H9 (cell line): ENCODE data around the gene OR4C46. TPM values are rescaled to one million over a fixed set of nuclear protein-coding genes. Genes with fewer than 3 reads are reported as not detected.

Experiments
- DNase-seq: peaks from one replicate; pipeline ENCODE4 v3.0.0-alpha.2; 2017
- H2AFZ ChIP-seq: one replicate; pipeline ENCODE4 v1.6.1; 2013; ENCODE audit warnings: mild to moderate bottlenecking, low read length, control low read depth, moderate library complexity
- H2AK5ac ChIP-seq: 2 replicates; pipeline ENCODE4 v1.6.1; 2013; ENCODE audit warnings: low read length, control low read depth, mixed read lengths; ENCODE audit not compliant: insufficient read length
- H2BK120ac ChIP-seq: one replicate; pipeline ENCODE4 v1.6.1; 2013; ENCODE audit warnings: low read depth, mild to moderate bottlenecking, low read length, control low read depth, inconsistent platforms; ENCODE audit not compliant: poor library complexity, severe bottlenecking
- H2BK12ac ChIP-seq: 2 replicates; pipeline ENCODE4 v1.6.1; 2013; ENCODE audit warnings: low read length, control low read depth, mixed read lengths, low read depth; ENCODE audit not compliant: insufficient read length
- H2BK15ac ChIP-seq: 2 replicates; pipeline ENCODE4 v1.6.1; 2013; ENCODE audit warnings: low read depth, low read length, control low read depth
- H2BK20ac ChIP-seq: one replicate; pipeline ENCODE4 v1.6.1; 2013; ENCODE audit warnings: low read depth, mild to moderate bottlenecking, low read length, control low read depth, inconsistent platforms; ENCODE audit not compliant: poor library complexity, severe bottlenecking
- H2BK5ac ChIP-seq: 2 replicates; pipeline ENCODE4 v1.6.1; 2013; ENCODE audit warnings: low read length, control low read depth, mixed read lengths; ENCODE audit not compliant: insufficient read length
- H3K14ac ChIP-seq: 2 replicates; pipeline ENCODE4 v1.6.1; 2013; ENCODE audit warnings: low read length, control low read depth; ENCODE audit not compliant: insufficient read depth
- H3K18ac ChIP-seq: 2 replicates; pipeline ENCODE4 v1.6.1; 2013; ENCODE audit warnings: low read depth, mild to moderate bottlenecking, mixed read lengths, low read length, control low read depth; ENCODE audit not compliant: insufficient read length
- H3K23ac ChIP-seq: 2 replicates; pipeline ENCODE4 v1.6.1; 2013; ENCODE audit warnings: low read length, control low read depth, mixed read lengths, low read depth; ENCODE audit not compliant: insufficient read length
- H3K23me2 ChIP-seq: 2 replicates; pipeline ENCODE4 v1.6.1; 2013; ENCODE audit warnings: low read depth, mild to moderate bottlenecking, mixed read lengths, low read length, control low read depth; ENCODE audit not compliant: insufficient read length, poor library complexity, severe bottlenecking
- H3K27ac ChIP-seq: 2 replicates; pipeline ENCODE4 v1.5.1; 2013; ENCODE audit warnings: low read length, control low read depth, mixed read lengths, low read depth; ENCODE audit not compliant: insufficient read length
- H3K27me3 ChIP-seq: 2 replicates; pipeline ENCODE4 v1.6.1; 2013; ENCODE audit warnings: low read length, control low read depth, inconsistent platforms; ENCODE audit not compliant: insufficient read depth
- H3K4ac ChIP-seq: 2 replicates; pipeline ENCODE4 v1.6.1; 2013; ENCODE audit warnings: low read depth, mild to moderate bottlenecking, control low read depth, inconsistent platforms, low read length, moderate library complexity
- H3K4me1 ChIP-seq: 2 replicates; pipeline ENCODE4 v1.6.1; 2013; ENCODE audit warnings: low read length, control low read depth, inconsistent platforms; ENCODE audit not compliant: insufficient read depth
- H3K4me2 ChIP-seq: 2 replicates; pipeline ENCODE4 v1.6.1; 2013; ENCODE audit warnings: low read length, control low read depth, mixed read lengths; ENCODE audit not compliant: insufficient read length, insufficient read depth
- H3K56ac ChIP-seq: 2 replicates; pipeline ENCODE4 v1.6.1; 2013; ENCODE audit warnings: low read depth, mild to moderate bottlenecking, mixed read lengths, low read length, control low read depth; ENCODE audit not compliant: insufficient read length
- H3K79me1 ChIP-seq: 2 replicates; pipeline ENCODE4 v1.6.1; 2013; ENCODE audit warnings: low read depth, mild to moderate bottlenecking, moderate library complexity, low read length, control low read depth, inconsistent platforms; ENCODE audit not compliant: insufficient read depth, poor library complexity, severe bottlenecking
- H3K79me2 ChIP-seq: 2 replicates; pipeline ENCODE4 v1.6.1; 2013; ENCODE audit warnings: low read length, control low read depth, inconsistent platforms; ENCODE audit not compliant: insufficient read depth
- H3K9ac ChIP-seq: 2 replicates; pipeline ENCODE4 v1.6.1; 2013; ENCODE audit warnings: low read length, control low read depth, mixed read lengths; ENCODE audit not compliant: insufficient read length; ENCODE audit errors: extremely low read depth
- H3K9me3 ChIP-seq: one replicate; pipeline ENCODE4 v1.6.1; 2013; ENCODE audit warnings: low read depth, low read length, inconsistent platforms; ENCODE audit not compliant: control insufficient read depth
- H3T11ph ChIP-seq: one replicate; pipeline ENCODE4 v1.6.1; 2013; ENCODE audit warnings: mild to moderate bottlenecking, low read length, control low read depth, inconsistent platforms
- H4K20me1 ChIP-seq: one replicate; pipeline ENCODE4 v1.6.1; 2013; ENCODE audit not compliant: control insufficient read depth, insufficient read length, insufficient read depth
- H4K5ac ChIP-seq: 2 replicates; pipeline ENCODE4 v1.6.1; 2013; ENCODE audit warnings: low read depth, mild to moderate bottlenecking, mixed read lengths, low read length, control low read depth; ENCODE audit not compliant: insufficient read length
- H4K8ac ChIP-seq: replicated peaks from 2 replicates; pipeline ENCODE4 v1.6.1; 2013; ENCODE audit warnings: low read length, control low read depth, mixed read lengths, low read depth; ENCODE audit not compliant: insufficient read length
- H4K91ac ChIP-seq: 2 replicates; pipeline ENCODE4 v1.6.1; 2013; ENCODE audit warnings: low read depth, mild to moderate bottlenecking, moderate library complexity, mixed read lengths, low read length, control low read depth; ENCODE audit not compliant: insufficient read length
- H3K27ac Mint-ChIP-seq, 3 experiments: 2 replicates in 2 of 3; 3 replicates in 1 of 3; pipeline ENCODE4 v1.8.0; 2020 to 2021; ENCODE audit warnings: mixed read lengths in 3 of 3, mild to moderate bottlenecking in 1 of 3, moderate library complexity in 1 of 3
- H3K27me3 Mint-ChIP-seq: 2 replicates; pipeline ENCODE4 v1.8.0; 2021; ENCODE audit warnings: low read depth, mild to moderate bottlenecking, moderate library complexity, mixed read lengths
- H3K36me3 Mint-ChIP-seq, 3 experiments: 2 replicates in 2 of 3; 3 replicates in 1 of 3; pipeline ENCODE4 v1.8.0; 2020 to 2021; ENCODE audit warnings: low read depth in 3 of 3, mixed read lengths in 3 of 3; ENCODE audit not compliant: insufficient read depth in 1 of 3
- H3K4me1 Mint-ChIP-seq, 2 experiments: 2 replicates each; pipeline ENCODE4 v1.8.0; 2020; ENCODE audit warnings: mixed read lengths in 2 of 2
- H3K4me3 Mint-ChIP-seq, 2 experiments: 2 replicates in 1 of 2; 3 replicates in 1 of 2; pipeline ENCODE4 v1.8.0; 2020 to 2021; ENCODE audit warnings: mild to moderate bottlenecking in 2 of 2, mixed read lengths in 2 of 2, moderate library complexity in 1 of 2
- H3K9me3 Mint-ChIP-seq, 2 experiments: 2 replicates in 1 of 2; 3 replicates in 1 of 2; pipeline ENCODE4 v1.8.0; 2020; ENCODE audit warnings: mild to moderate bottlenecking in 2 of 2, mixed read lengths in 2 of 2, moderate library complexity in 1 of 2
- WGBS: extraction: QIAGEN DNeasy Blood & Tissue Kit; methylation state at CpG from one replicate; pipeline ENCODE4 v1.1.7; 2013; ENCODE audit warnings: missing lambda C conversion rate, low lambda C conversion rate, mixed read lengths; ENCODE audit not compliant: insufficient read length; ENCODE audit errors: extremely low coverage; 5-methylcytosine and 5-hydroxymethylcytosine counted together
- total RNA-seq: library from RNA; stranded (reverse); gene quantifications from 2 replicates; pipeline ENCODE4 v1.2.1, GENCODE V29; 2021
- TF ChIP-seq, protein P1 (sequence below): fragments of 200-600 bp; sonication (generic); conservative IDR thresholded peaks from 3 replicates; pipeline ENCODE4 v1.8.0; 2021; ENCODE audit warnings: antibody characterized with exemption, mild to moderate bottlenecking

The OR4C46 gene
- total RNA-seq, 1 experiment from 2014 or later, result not detected

DNA sequence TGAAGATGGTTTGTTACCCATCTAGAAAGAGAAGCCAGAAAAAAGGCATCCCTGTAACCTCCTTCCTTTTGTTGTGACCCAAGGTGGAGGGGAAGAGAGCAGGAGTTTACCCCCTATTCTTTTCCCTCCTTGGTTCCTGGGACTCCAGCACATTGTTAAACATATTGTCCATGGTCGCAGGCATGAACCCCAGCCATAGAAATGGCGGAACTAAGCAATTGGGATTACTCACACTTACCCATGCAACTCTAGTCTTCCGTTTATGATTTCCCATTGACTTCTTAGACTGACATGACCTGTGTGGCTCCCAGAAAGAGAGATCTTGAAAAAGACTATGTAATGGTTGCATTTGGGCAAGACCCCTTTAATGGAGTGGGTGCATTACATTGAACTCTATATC, 45.4 kb downstream of the OR4C46 start:
- Histone ChIP-seq H3K23me2 (no peaks in the 10 kb centered on the region), H2BK20ac (no peak overlapping the region), H3K79me1 (no peaks in the 10 kb centered on the region), H4K91ac (no peak overlapping the region), H3K27me3 (no peaks in the 10 kb centered on the region), H2BK12ac (no peak overlapping the region), H3K4me2 (no peak overlapping the region), H3K9me3 (peaks cover 50% of the 10 kb centered on the region), H3T11ph (no peak overlapping the region), H2BK120ac (no peak overlapping the region), H3K18ac (no peak overlapping the region), H2BK15ac (no peak overlapping the region), H2AK5ac (no peak overlapping the region), H3K79me2 (no peaks in the 10 kb centered on the region), H3K9ac (no peak overlapping the region), H2AFZ (no peak overlapping the region), H4K5ac (no peak overlapping the region), H3K56ac (no peak overlapping the region), H2BK5ac (no peak overlapping the region), H3K4me1 (no peaks in the 10 kb centered on the region), H4K20me1 (no peaks in the 10 kb centered on the region), H3K23ac (no peak overlapping the region), H3K27ac (no peak overlapping the region), H4K8ac (no peak overlapping the region), H3K4ac (no peak overlapping the region), H3K14ac (no peak overlapping the region)
- Mint-ChIP-seq H3K27me3 (no peaks in the 10 kb centered on the region; the same call in none of the 2 replicates), H3K36me3 (peaks cover 4 to 19% (median 9%) of the 10 kb centered on the region in 3 experiments; a peak in 6 of 7 replicates), H3K4me1 (no peaks in the 10 kb centered on the region), H3K9me3 (peaks cover 84 to 87% of the 10 kb centered on the region in 2 experiments), H3K4me3 (no peak overlapping the region), H3K27ac (no peak overlapping the region)
- TF ChIP-seq, protein P1, sequence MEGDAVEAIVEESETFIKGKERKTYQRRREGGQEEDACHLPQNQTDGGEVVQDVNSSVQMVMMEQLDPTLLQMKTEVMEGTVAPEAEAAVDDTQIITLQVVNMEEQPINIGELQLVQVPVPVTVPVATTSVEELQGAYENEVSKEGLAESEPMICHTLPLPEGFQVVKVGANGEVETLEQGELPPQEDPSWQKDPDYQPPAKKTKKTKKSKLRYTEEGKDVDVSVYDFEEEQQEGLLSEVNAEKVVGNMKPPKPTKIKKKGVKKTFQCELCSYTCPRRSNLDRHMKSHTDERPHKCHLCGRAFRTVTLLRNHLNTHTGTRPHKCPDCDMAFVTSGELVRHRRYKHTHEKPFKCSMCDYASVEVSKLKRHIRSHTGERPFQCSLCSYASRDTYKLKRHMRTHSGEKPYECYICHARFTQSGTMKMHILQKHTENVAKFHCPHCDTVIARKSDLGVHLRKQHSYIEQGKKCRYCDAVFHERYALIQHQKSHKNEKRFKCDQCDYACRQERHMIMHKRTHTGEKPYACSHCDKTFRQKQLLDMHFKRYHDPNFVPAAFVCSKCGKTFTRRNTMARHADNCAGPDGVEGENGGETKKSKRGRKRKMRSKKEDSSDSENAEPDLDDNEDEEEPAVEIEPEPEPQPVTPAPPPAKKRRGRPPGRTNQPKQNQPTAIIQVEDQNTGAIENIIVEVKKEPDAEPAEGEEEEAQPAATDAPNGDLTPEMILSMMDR, result no peak
- no peak for DNase-seq
- WGBS, result no CpG with 5 or more reads among the region's 3 CpGs

Other genes with a start within 250 kb of the OR4C46 start
- gene OR4A5, start 102.8 kb upstream of the OR4C46 start, total RNA-seq, result not detected in 2 replicates